Activated naive CD4-positive, alpha-beta T cell treated with anti-CD3 and anti-CD28 coated beads, Interleukin-2, amount 50 U/mL, for 24 hours (primary cell): ENCODE data around the gene RPA3.
"Not testable (repeated sequence)": the region's sequence is repeated elsewhere in the genome, so short reads cannot be mapped to it uniquely, and the experiment has no call there.

Experiments used
- H3K27ac Mint-ChIP-seq: one replicate; pipeline ENCODE4 v1.8.0; 2021; ENCODE audit warnings: mild to moderate bottlenecking, mixed read lengths
- H3K27me3 Mint-ChIP-seq: one replicate; pipeline ENCODE4 v1.8.0; 2021; ENCODE audit warnings: mixed read lengths
- H3K36me3 Mint-ChIP-seq: one replicate; pipeline ENCODE4 v1.8.0; 2021; ENCODE audit warnings: mixed read lengths
- H3K4me1 Mint-ChIP-seq: one replicate; pipeline ENCODE4 v1.8.0; 2021; ENCODE audit warnings: mixed read lengths
- H3K4me3 Mint-ChIP-seq: one replicate; pipeline ENCODE4 v1.8.0; 2021; ENCODE audit warnings: mild to moderate bottlenecking, mixed read lengths
- H3K9me3 Mint-ChIP-seq: one replicate; pipeline ENCODE4 v1.8.0; 2021; ENCODE audit warnings: mixed read lengths

Gene RPA3

DNA sequence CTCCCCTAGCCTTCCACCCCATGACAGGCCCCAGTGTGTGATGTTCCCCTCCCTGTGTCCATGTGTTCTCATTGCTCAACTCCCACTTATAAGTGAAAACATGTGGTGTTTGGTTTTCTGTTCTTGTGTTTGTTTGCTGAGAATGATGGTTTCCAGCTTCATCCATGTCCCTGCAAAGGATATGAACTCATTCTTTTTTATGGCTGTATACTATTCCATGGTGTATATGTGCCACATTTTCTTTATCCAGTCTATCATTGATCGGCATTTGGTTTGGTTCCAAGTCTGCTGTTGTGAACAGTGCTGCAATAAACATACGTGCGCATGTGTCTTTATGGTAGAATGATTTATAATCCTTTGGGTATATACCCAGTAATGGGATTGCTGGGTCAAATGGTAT is 61.9 kb downstream of the RPA3 start:
- not testable (repeated sequence) for H3K4me3 Mint-ChIP-seq, H3K27ac Mint-ChIP-seq, H3K9me3 Mint-ChIP-seq, H3K27me3 Mint-ChIP-seq
- H3K36me3 Mint-ChIP-seq = peaks cover 36% of the 10 kb centered on the region
- H3K4me1 Mint-ChIP-seq = peaks cover 77% of the 10 kb centered on the region

DNA sequence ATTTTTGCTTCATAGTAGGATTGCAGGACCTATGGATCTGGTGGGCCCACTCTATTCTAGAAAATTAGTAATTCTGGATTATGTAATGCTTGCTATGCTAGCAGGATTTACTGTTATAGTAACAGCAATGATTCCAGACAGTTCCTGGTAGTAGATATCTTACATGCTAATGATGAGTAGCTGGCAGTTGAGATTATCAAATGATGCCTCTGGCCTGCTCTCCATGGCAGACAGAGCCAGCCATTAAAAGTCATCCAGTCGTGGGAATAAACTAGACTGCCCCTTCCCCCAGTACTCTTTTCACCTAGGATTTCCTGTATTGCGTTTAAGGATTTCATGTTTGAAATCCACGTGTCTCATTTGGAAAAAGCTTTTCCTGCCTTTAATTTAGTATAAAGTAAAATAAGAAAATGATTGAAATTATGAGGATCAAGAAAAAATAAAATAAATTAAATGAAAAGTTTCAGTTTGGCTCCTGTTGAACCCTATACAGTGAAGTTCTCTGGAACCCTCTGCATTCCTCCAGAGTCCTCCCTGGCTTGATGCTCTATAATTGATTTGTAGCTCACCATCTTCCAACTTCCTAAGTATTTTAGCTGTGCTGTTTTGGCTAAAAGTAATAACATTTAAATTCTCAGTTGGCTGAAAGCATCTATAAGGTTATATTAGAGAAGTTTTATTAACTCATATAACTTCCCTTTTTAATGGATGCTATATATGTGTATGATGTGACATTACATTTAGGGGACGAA is 63.3 kb downstream of the RPA3 start:
- Mint-ChIP-seq H3K9me3 (peaks cover 7% of the 10 kb centered on the region), H3K36me3 (peaks cover 31% of the 10 kb centered on the region), H3K27me3 (no peaks in the 10 kb centered on the region), H3K27ac (no peak overlapping the region), H3K4me3 (no peak overlapping the region), H3K4me1 (peaks cover 77% of the 10 kb centered on the region)

DNA sequence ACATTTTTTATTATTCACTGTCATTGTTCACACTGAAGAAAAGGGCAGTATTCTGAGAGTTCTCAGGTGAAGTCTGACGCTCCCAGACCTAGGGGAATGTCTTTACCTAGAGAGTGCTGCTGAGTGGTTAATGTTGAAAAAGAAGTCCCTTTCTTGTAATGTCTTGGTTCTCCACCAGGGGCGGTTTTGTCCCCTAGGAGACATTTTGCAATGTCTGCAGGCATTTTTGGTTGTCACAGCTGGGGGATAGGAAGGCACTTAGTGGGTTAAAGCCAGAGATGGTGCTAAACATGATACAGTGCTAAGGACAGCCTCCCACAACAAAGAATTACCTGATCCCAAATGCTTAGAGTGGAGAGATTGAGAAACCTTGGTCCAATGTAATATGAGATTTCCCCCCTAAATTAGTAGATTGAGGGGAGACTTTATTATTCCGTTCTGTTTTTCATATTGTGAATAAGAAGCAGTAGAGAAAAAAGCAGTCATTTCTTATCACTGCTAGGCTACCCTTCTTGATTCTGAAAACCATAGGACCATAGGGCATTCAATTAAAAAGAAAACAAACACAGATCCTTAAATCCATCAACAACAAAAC is 64.7 kb downstream of the RPA3 start:
- Mint-ChIP-seq H3K36me3 (peaks cover 22% of the 10 kb centered on the region), H3K27me3 (no peaks in the 10 kb centered on the region), H3K9me3 (no peaks in the 10 kb centered on the region), H3K4me1 (peaks cover 75% of the 10 kb centered on the region), H3K4me3 (no peak overlapping the region), H3K27ac (no peak overlapping the region)

DNA sequence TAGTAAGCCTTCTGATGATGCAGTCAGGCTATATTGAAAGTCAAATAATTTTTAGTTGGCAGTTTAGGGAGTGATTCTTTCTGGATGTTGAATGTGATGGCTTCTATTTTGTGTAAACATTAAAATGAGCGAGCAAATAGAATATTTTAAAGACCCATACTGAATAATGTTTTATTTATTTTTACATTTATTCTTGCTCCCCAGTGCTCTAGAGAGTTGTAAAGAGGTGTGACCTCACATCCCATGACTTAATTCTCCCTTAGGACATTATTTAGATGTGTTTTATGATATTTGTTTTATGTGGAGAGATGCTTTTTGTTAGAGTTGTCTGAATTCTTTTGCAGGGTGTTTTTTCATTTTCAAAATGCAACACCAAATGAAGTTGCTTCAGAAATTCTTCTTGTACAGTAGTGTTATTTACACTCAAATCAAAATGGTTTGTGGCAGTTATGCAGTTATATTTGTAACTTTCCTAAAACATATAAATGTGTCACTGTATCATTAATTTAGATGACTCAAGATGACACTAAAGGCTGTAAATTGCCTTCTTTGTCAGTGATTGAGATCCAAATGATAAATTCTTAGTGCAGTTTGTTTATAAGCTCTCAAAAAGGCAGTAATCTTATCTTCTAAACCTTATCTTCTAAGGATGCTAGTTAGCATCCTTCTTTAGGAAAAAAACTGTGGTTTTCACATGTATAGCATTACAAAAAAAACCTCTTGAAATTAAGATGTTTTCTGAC is 65.4 kb downstream of the RPA3 start:
- H3K4me3 Mint-ChIP-seq = no peak overlapping the region
- no peak overlapping the region for H3K27ac Mint-ChIP-seq
- H3K27me3 Mint-ChIP-seq = no peaks in the 10 kb centered on the region

DNA sequence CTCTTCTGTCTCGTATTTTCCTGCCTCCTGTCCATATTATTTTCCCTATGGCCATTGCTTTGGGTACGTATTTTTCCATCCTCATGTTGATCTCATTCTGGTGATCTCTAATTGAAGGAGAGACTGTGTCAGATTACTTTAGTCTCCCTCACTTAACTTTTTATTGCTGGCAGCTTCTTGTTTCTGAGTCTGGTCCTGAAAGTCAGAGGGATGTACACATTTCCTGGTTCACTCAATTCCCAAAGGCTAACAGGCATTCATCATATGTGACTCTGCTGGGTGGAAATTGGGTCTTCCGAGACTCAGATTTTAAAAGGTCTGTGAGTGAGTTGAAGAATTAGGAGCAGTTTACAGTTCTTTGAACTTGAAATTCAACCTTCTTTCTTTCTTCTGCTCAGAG is 66.9 kb downstream of the RPA3 start:
- H3K4me1 Mint-ChIP-seq = peaks cover 71% of the 10 kb centered on the region

More for the DNA sequence above, 65.4 kb downstream of the RPA3 start:
- peaks cover 70% of the 10 kb centered on the region for H3K4me1 Mint-ChIP-seq
- H3K9me3 Mint-ChIP-seq = no peaks in the 10 kb centered on the region
- H3K36me3 Mint-ChIP-seq = peaks cover 16% of the 10 kb centered on the region

DNA sequence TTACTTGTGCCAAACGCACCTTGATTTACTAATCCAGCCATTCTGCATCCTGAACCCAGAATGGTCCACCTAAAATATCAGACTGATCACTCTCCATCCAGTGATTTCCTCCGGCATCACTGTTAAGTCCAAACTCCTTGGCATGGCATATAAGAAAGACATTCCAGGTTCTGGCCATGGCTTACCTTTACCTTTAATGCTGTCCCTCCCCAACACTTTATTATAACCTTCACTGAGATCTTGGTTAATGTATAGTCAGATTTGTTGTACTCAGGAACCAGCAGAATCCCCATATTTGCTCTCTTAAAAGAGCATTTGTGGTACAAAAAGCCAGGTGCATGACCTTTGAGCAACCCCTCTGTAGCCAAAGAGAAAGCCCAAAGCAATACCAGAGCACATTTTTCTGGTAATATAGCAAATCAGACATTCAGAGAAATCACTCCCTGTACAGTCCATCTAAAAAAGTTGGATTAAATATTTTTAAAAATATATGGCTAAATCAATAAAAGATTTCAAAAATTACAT is 67.7 kb downstream of the RPA3 start:
- Mint-ChIP-seq H3K27ac (no peak overlapping the region), H3K4me3 (no peak overlapping the region), H3K9me3 (no peaks in the 10 kb centered on the region), H3K36me3 (peaks cover 10% of the 10 kb centered on the region), H3K4me1 (peaks cover 76% of the 10 kb centered on the region), H3K27me3 (no peaks in the 10 kb centered on the region)

More for the DNA sequence above, 66.9 kb downstream of the RPA3 start:
- Mint-ChIP-seq H3K9me3 (no peaks in the 10 kb centered on the region), H3K36me3 (peaks cover 12% of the 10 kb centered on the region), H3K4me3 (no peak overlapping the region), H3K27ac (no peak overlapping the region), H3K27me3 (no peaks in the 10 kb centered on the region)

DNA sequence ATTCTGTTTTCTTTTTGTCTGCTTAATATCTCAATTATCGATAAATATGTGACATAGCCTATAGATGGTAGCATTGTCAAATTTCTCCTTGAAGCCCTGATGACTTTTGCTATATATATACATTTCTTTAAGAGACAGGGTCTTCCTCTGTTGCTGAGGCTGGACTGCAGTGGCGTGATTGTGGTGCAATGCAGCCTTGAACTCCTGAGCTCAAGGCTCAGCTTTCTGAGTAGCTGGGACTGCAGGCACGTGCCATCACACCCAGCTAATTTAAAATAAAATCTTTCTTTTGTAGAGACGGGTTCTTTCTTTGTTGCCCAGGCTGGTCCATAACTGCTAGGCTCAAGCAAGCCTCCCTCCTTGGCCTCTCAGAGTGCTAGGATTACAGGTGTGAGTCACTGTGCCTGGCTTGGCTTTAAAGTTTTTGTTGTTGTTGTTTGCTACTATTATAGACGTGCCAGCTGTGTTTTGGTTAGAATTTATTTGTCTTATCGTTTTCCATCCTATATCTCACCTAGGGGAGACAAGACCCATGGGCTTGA is 70.8 kb downstream of the RPA3 start:
- Mint-ChIP-seq H3K27ac (no peak overlapping the region), H3K27me3 (no peaks in the 10 kb centered on the region), H3K9me3 (no peaks in the 10 kb centered on the region), H3K4me1 (peaks cover 81% of the 10 kb centered on the region), H3K36me3 (peaks cover 19% of the 10 kb centered on the region), H3K4me3 (no peak overlapping the region)

DNA sequence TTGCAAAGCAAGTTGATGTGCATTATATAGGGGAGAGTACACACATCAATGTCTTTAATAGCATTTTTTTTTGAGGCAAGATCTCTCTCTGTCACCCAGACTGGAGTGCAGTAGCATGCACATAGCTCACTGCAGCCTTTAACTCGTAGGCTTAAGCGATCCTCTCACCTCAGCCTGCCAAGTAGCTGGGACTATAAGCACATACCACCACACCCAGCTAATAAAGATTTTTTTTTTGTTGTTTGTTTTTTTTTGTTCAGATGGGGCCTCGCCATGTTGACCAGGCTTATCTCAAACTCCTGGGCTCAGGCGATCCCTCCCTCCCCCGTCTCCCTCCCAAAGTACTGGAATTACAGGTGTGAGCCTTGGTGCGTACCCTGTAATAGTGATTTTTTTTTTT is 76.3 kb downstream of the RPA3 start:
- H3K27ac Mint-ChIP-seq = no peak overlapping the region
- H3K27me3 Mint-ChIP-seq = no peaks in the 10 kb centered on the region
- H3K4me1 Mint-ChIP-seq = peaks cover 69% of the 10 kb centered on the region
- H3K36me3 Mint-ChIP-seq = peaks cover 19% of the 10 kb centered on the region
- peak overlapping the region; percentile 93 for H3K4me3 Mint-ChIP-seq
- no peaks in the 10 kb centered on the region for H3K9me3 Mint-ChIP-seq

DNA sequence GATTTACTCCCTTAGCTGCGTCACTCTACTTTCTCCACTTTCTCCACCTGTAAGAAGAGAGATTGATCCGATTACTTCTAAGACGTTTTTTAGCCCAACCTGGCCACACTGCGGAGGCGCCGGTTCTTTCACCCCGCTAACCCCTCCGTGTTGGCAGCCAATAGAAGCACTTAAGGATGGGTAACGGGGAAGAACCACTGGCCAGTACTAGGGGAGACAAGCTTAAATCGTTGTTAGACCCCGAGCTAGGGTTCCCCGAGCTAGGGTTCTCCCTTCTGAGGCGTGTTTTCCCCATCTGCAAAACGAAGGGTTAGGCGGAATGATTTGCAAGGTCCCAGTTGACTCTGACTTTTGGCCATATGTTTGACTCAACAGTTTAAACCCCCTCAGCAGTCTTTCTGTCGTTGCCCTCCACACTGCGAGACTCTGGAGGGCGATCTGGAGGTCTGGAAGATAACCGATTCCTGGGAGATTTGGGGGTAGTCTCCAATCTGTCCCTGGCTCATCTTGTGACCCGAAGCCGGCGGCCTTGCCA is 77.2 kb downstream of the RPA3 start:
- Mint-ChIP-seq H3K27ac (peak overlapping the region; percentile 98), H3K27me3 (no peaks in the 10 kb centered on the region), H3K4me3 (peak overlapping the region; percentile 93), H3K4me1 (peaks cover 65% of the 10 kb centered on the region), H3K9me3 (no peaks in the 10 kb centered on the region), H3K36me3 (peaks cover 17% of the 10 kb centered on the region)

DNA sequence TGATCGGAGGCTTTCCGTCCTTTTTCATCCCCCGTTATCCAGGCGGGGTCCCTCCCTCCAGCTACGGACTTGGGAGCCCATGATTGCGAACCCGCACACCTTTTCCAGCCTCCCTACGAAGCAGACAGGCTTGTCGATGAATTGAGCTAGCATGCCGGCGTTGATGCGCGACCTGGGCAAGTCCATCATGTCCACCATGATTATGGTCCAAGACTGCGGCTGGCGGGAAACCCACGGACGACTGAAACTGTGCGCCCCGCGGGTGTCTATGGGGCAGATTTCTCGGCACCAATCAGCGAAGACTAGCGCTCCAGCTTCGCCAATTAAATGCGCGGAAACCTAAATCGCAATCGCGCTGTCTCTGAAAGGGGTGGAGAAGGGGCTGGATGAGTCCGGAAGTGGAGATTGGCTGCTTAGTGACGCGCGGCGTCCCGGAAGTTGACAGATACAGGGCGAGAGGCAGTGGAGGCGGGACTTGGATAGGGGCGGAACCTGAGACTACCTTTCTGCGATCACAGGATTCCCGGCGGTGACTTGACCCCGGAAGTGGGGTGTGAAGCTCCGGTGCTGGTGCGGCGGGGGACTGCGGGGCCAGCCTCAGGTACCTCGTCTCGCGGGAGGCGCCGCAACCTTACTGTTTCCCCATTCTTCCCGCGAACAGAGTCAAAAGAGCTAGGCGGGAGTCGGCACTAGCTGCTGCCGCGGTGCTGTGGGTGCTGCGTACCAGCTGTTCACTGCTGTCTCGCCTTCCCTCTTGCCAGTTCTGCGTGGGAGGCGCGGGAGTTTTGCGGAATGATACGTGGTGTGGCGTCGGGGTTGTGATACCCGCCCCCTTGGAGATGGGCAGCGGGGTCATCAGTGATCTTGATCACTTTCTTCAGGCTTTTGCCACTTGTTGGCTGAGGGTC is 77.9 kb downstream of the RPA3 start, which contains the start of gene UMAD1:
Gene UMAD1 (plus strand): TSS at position 532 of the 908 bp plus-strand sequence. CDS start 32,620 bp downstream, outside the sequence.
- H3K27ac Mint-ChIP-seq = peak within 1 kb of the TSS; percentile 98
- no peaks in the 10 kb centered on the region for H3K9me3 Mint-ChIP-seq
- no peaks in the 10 kb centered on the region for H3K27me3 Mint-ChIP-seq
- H3K4me1 Mint-ChIP-seq = peaks cover 58% of the 10 kb centered on the region
- peak within 1 kb of the TSS; percentile 93 for H3K4me3 Mint-ChIP-seq
- H3K36me3 Mint-ChIP-seq = peaks cover 17% of the 10 kb centered on the region

DNA sequence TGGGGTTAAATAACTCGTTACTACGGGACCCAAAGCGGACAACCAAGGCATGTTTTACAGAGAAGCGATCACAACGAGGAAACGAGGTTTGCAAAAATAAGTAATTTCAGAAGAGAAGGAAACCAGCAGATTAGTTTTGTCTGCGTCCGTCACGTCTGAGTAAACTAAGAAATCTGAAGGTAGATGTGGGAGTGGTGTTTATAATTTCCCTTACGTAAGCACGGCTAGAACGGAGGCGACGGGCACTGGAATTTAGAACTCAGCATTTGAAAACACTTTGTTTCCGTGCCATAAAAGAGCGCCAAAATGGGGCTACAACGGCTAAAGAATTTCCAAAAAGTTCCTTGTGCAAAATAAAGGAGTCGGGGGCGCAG is 78.6 kb downstream of the RPA3 start:
- Mint-ChIP-seq H3K27ac (peak overlapping the region; percentile 98), H3K4me3 (peak overlapping the region; percentile 93), H3K4me1 (peaks cover 53% of the 10 kb centered on the region), H3K27me3 (no peaks in the 10 kb centered on the region), H3K9me3 (no peaks in the 10 kb centered on the region), H3K36me3 (peaks cover 17% of the 10 kb centered on the region)

DNA sequence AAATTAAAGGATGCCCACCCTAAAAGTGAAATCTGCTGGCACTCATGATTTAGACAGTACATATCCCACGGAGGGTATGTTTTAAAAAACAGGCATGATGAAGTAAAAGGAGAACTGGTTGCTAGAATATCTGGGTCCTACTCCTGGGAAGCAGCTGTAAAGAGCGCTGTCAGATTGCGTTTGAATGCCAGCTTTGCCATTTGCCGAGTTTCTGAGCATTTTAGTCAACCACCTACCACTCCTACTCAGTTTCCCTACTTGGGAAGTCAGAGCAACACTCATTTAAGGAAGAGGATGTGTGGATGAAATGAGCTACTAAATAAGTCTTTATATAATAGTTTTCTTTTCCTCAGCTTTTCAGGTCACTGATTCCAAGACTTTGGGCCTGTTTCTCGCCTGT is 79.0 kb downstream of the RPA3 start:
- Mint-ChIP-seq H3K4me1 (peaks cover 50% of the 10 kb centered on the region), H3K4me3 (peak overlapping the region; percentile 93), H3K36me3 (peaks cover 15% of the 10 kb centered on the region), H3K9me3 (no peaks in the 10 kb centered on the region), H3K27me3 (no peaks in the 10 kb centered on the region), H3K27ac (peak overlapping the region; percentile 98)

DNA sequence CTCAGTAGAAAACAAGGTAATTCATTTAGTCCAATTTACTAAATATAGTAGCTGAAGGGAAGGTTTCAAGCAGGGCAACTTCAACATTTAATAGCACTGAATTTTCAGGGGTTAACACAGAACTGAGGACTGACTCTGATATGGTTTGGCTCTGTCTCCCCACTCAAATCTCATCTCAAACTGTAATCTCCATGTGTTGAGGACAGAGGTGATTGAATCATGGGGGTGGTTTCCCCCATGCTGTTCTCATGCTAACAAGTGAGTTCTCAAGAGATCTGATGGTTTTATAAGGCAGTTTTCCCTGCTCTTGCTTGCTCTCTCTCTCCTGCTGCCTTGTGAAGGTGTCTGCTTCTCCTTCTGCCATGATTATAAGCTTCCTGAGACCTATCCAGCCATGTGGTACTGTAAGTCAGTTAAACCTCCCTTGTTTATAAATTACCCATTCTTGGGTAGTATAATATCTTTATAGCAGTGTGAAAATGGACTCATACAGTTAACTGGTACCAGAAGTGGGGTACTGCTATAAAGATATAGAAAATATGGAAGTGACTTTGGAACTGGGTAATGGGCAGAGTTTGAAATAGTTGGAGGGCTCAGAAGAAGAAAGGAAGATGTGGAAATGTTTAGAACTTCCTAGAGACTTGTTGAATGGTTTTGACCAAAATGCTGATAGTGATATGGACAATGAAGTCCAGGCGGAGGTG is 87.6 kb downstream of the RPA3 start:
- Mint-ChIP-seq H3K9me3 (peaks cover 6% of the 10 kb centered on the region), H3K36me3 (peaks cover 3% of the 10 kb centered on the region), H3K27me3 (no peaks in the 10 kb centered on the region), H3K4me1 (peaks cover 5% of the 10 kb centered on the region), H3K4me3 (no peak overlapping the region), H3K27ac (no peak overlapping the region)

DNA sequence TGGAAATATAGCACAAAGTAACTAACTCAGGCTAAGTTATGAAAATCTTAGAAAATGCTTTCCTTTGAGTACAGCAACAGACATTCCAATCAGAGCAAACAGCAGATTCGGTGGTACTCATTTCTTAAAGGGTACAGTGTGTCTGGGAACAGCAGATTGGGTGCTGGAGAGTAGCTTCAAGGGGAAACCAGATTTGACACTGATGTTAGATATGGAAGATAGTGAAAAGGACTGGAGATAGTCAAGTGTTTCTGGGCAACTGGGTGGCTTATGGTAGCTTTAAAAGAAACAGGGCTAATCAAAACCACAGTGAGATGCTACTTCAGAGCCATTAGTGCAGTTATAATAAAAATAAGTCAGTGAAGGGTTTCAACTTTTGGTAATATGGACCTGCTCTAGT is 89.9 kb downstream of the RPA3 start:
- Mint-ChIP-seq H3K27ac (no peak overlapping the region), H3K4me3 (no peak overlapping the region), H3K36me3 (peaks cover 3% of the 10 kb centered on the region), H3K27me3 (no peaks in the 10 kb centered on the region), H3K9me3 (peaks cover 6% of the 10 kb centered on the region), H3K4me1 (peaks cover 5% of the 10 kb centered on the region)
